Measurements from ENCODE around the gene CORIN. TPM values are rescaled to one million over a fixed set of nuclear protein-coding genes. Genes with fewer than 3 reads are reported as not detected.

The CORIN gene
- total RNA-seq, 1 experiment from 2014 or later, result 3.5 TPM

- intact Hi-C loops (cut with micrococcal nuclease), result no loop called here
- Histone ChIP-seq H3K9ac (ENCODE audit: low read length) (no peak overlapping the region), H3K4me3 (replicated peaks in 1 of 2; ENCODE audit: low read depth in 1 of 2, low read length in 2 of 2) (no peak overlapping the region), H3K9me3 (ENCODE audit: control insufficient read depth in 1 of 2, insufficient read depth in 1 of 2, low read depth in 1 of 2, low read length in 2 of 2) (no peaks in the 10 kb centered on the region), H3K9me2 (ENCODE audit: insufficient read depth) (no peaks in the 10 kb centered on the region), H3K4me1 (ENCODE audit: control insufficient read depth in 1 of 2, insufficient read depth in 2 of 2, low read length in 2 of 2) (no peaks in the 10 kb centered on the region), H3K27ac (ENCODE audit: low read depth, low read length) (no peak overlapping the region), H3K36me3 (ENCODE audit: control insufficient read depth in 1 of 2, insufficient read depth in 2 of 2, low read length in 2 of 2) (no peaks in the 10 kb centered on the region), H3K27me3 (ENCODE audit: insufficient read depth, low read length) (no peaks in the 10 kb centered on the region), H2AFZ (ENCODE audit: low read depth, low read length, poor library complexity, severe bottlenecking) (no peak overlapping the region), H3K79me2 (ENCODE audit: insufficient read depth, low read length) (no peaks in the 10 kb centered on the region), H4K20me1 (ENCODE audit: insufficient read depth) (no peaks in the 10 kb centered on the region), H3K4me2 (ENCODE audit: low read length) (no peak overlapping the region)
- ATAC-seq, result no peak
- no TSS peak for BruUV-seq (replicated peaks)
- RAD21 ChIA-PET (ENCODE audit: low non-redundant PET in 1 of 2, low total read pairs in 2 of 2, uncharacterized antibody in 2 of 2, unreplicated experiment in 2 of 2), result no interaction called here
- no peak for DNase-seq (ENCODE audit: low read depth, low spot score)
- CTCF ChIA-PET, result no interaction called here
- POLR2A ChIA-PET, result no interaction called here
- TF ChIP-seq RAD21 (IDR thresholded peaks at IDR 0.05; ENCODE audit: low read depth) (no peak), POLR2A (IDR thresholded peaks at IDR 0.05; ENCODE audit: borderline replicate concordance, extremely low read depth, insufficient read depth, insufficient read length) (no peak), ZFX (IDR thresholded peaks at IDR 0.05) (no peak), EGR1 (IDR thresholded peaks at IDR 0.05; ENCODE audit: low read depth) (no peak), FOSL1 (IDR thresholded peaks at IDR 0.05; ENCODE audit: low read depth) (no peak), CEBPB (IDR thresholded peaks at IDR 0.05; ENCODE audit: low read depth) (no peak), YY1 (IDR thresholded peaks at IDR 0.05; ENCODE audit: extremely low read depth, insufficient replicate concordance, low read depth, low read length) (no peak), EZH2 (IDR thresholded peaks at IDR 0.05) (no peak), JUND (IDR thresholded peaks at IDR 0.05) (no peak)
- TF ChIP-seq, protein P1, sequence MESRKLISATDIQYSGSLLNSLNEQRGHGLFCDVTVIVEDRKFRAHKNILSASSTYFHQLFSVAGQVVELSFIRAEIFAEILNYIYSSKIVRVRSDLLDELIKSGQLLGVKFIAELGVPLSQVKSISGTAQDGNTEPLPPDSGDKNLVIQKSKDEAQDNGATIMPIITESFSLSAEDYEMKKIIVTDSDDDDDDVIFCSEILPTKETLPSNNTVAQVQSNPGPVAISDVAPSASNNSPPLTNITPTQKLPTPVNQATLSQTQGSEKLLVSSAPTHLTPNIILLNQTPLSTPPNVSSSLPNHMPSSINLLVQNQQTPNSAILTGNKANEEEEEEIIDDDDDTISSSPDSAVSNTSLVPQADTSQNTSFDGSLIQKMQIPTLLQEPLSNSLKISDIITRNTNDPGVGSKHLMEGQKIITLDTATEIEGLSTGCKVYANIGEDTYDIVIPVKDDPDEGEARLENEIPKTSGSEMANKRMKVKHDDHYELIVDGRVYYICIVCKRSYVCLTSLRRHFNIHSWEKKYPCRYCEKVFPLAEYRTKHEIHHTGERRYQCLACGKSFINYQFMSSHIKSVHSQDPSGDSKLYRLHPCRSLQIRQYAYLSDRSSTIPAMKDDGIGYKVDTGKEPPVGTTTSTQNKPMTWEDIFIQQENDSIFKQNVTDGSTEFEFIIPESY (IDR thresholded peaks at IDR 0.05; ENCODE audit: extremely low read depth, insufficient replicate concordance, low read length), result no peak
Measured at GRCh38 chr4:47749060-47749459, 88.8 kb downstream of the CORIN start.

All from HCT116 (cell line).